Smooth muscle cell (in vitro differentiated cells): Measurements from ENCODE around the gene RING1. TPM values are rescaled to one million over a fixed set of nuclear protein-coding genes. Genes with fewer than 3 reads are reported as not detected.

ENCODE experiments used
- DNase-seq: peaks from one replicate; lab custom pipeline; 2025; ENCODE audit not compliant: unreplicated experiment; lab: John Stamatoyannopoulos, UW
- H2AFZ ChIP-seq: fragments of 200-600 bp; sonication (generic); 2 replicates; pipeline ENCODE4 v1.6.0; 2016; ENCODE audit warnings: antibody characterized with exemption, low read depth, mild to moderate bottlenecking
- H3F3A ChIP-seq: fragments of 200-600 bp; sonication (generic); 2 replicates; pipeline ENCODE4 v1.6.0; 2017; ENCODE audit warnings: antibody characterized with exemption, low read depth
- H3K27ac ChIP-seq: fragments of 200-600 bp; sonication (generic); 2 replicates; pipeline ENCODE4 v1.5.1; 2016; ENCODE audit warnings: low read depth, mild to moderate bottlenecking
- H3K27me3 ChIP-seq: fragments of 200-600 bp; sonication (generic); 2 replicates; pipeline ENCODE4 v1.6.1; 2016; ENCODE audit warnings: low read depth, mild to moderate bottlenecking
- H3K36me3 ChIP-seq: fragments of 200-600 bp; sonication (generic); 2 replicates; pipeline ENCODE4 v1.5.1; 2016; ENCODE audit warnings: low read depth
- H3K4me1 ChIP-seq: fragments of 200-600 bp; sonication (generic); 2 replicates; pipeline ENCODE4 v1.5.1; 2016; ENCODE audit warnings: low read depth
- H3K4me2 ChIP-seq: fragments of 200-600 bp; sonication (generic); 2 replicates; pipeline ENCODE4 v1.6.0; 2016; ENCODE audit warnings: mild to moderate bottlenecking
- H3K4me3 ChIP-seq: fragments of 200-600 bp; sonication (generic); 2 replicates; pipeline ENCODE4 v1.5.1; 2016; ENCODE audit warnings: mild to moderate bottlenecking
- H3K79me2 ChIP-seq: fragments of 200-600 bp; sonication (generic); 2 replicates; pipeline ENCODE4 v1.6.0; 2016; ENCODE audit warnings: low read depth, mild to moderate bottlenecking
- H3K9ac ChIP-seq: fragments of 200-600 bp; sonication (generic); 2 replicates; pipeline ENCODE4 v1.6.0; 2016; ENCODE audit warnings: low read depth
- H3K9me3 ChIP-seq: fragments of 200-600 bp; sonication (generic); replicated peaks from 2 replicates; pipeline ENCODE4 v1.5.1; 2016; ENCODE audit warnings: low read depth
- H4K20me1 ChIP-seq: fragments of 200-600 bp; sonication (generic); 2 replicates; pipeline ENCODE4 v1.6.0; 2016; ENCODE audit warnings: low read depth
- WGBS: methylation state at CpG from one replicate; pipeline ENCODE4 v1.1.7; 2016; ENCODE audit warnings: low lambda C conversion rate; 5-methylcytosine and 5-hydroxymethylcytosine counted together
- polyA plus RNA-seq: library from polyadenylated mRNA; unstranded; fragments of >200 nt; fragmentation: Nextera tagmentation; extraction: Ambion mirVana; gene quantifications from 2 replicates; pipeline ENCODE4 v1.2.1, GENCODE V29; 2016
- total RNA-seq: library from RNA; depleted of rRNA; stranded (reverse); fragments of >200 nt; gene quantifications from 2 replicates; pipeline ENCODE4 v1.2.3, GENCODE V29; 2014
- TF ChIP-seq, protein P1 (sequence below): fragments of 200-600 bp; sonication (generic); IDR thresholded peaks from 2 replicates; pipeline ENCODE4 v1.5.1; 2017; ENCODE audit warnings: borderline replicate concordance, mild to moderate bottlenecking, antibody characterized with exemption; ENCODE audit not compliant: insufficient read depth, poor library complexity, severe bottlenecking

RING1 gene
- total and polyA plus RNA-seq, 2 experiments from 2014 or later, result 31.6 to 32.2 TPM

DNA sequence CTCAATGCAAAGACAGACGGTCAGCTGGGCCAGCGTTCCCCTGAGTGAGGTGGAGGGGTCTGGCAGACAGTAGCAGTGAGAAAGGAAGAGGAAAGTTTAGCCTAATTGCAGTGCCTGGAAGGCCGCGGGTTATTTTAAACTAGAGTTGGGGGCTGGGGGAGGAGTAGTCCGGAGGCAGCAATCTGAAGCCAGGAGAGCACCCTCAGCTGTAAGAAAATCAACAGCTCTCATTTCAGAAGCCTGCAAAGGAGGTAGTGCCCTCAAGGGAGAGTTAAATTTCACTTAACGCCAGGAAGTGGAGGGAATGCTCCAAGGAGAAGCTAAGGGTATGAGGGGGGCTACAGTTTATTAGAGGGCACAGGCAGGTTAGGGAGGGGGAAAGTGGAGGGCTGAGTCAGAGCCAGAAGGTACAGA, 26.9 kb downstream of the RING1 start:
- no peak overlapping the region for H3K4me2 ChIP-seq
- TF ChIP-seq, protein P1, sequence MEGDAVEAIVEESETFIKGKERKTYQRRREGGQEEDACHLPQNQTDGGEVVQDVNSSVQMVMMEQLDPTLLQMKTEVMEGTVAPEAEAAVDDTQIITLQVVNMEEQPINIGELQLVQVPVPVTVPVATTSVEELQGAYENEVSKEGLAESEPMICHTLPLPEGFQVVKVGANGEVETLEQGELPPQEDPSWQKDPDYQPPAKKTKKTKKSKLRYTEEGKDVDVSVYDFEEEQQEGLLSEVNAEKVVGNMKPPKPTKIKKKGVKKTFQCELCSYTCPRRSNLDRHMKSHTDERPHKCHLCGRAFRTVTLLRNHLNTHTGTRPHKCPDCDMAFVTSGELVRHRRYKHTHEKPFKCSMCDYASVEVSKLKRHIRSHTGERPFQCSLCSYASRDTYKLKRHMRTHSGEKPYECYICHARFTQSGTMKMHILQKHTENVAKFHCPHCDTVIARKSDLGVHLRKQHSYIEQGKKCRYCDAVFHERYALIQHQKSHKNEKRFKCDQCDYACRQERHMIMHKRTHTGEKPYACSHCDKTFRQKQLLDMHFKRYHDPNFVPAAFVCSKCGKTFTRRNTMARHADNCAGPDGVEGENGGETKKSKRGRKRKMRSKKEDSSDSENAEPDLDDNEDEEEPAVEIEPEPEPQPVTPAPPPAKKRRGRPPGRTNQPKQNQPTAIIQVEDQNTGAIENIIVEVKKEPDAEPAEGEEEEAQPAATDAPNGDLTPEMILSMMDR, result no peak
- no peak overlapping the region for H3K9ac ChIP-seq
- no peaks in the 10 kb centered on the region for H3K36me3 ChIP-seq
- H3K27ac ChIP-seq, result no peak overlapping the region
- H3F3A ChIP-seq, result no peaks in the 10 kb centered on the region
- H3K27me3 ChIP-seq, result peaks cover 4% of the 10 kb centered on the region
- no peaks in the 10 kb centered on the region for H3K79me2 ChIP-seq
- no peak overlapping the region for H3K4me3 ChIP-seq
- no peak overlapping the region for H2AFZ ChIP-seq
- H3K9me3 ChIP-seq, result no peaks in the 10 kb centered on the region
- 14% methylated on average over 6 of the region's 6 CpGs for WGBS
- H3K4me1 ChIP-seq, result no peaks in the 10 kb centered on the region
- H4K20me1 ChIP-seq, result no peaks in the 10 kb centered on the region
- no peak for DNase-seq

- Histone ChIP-seq H3K4me2 (no peak overlapping the region), H3K27me3 (no peaks in the 10 kb centered on the region), H3F3A (no peaks in the 10 kb centered on the region), H3K9me3 (no peaks in the 10 kb centered on the region), H3K36me3 (no peaks in the 10 kb centered on the region), H4K20me1 (no peaks in the 10 kb centered on the region), H3K79me2 (no peaks in the 10 kb centered on the region), H3K4me1 (no peaks in the 10 kb centered on the region), H3K9ac (no peak overlapping the region), H3K27ac (no peak overlapping the region), H2AFZ (no peak overlapping the region), H3K4me3 (no peak overlapping the region)
- DNase-seq, result no peak
- TF ChIP-seq, protein P1, result no peak
These were observed 28.0 kb downstream of the RING1 start for GRCh38 chr6:33236328-33236727.

- no peaks in the 10 kb centered on the region for H3K9me3 ChIP-seq
- peaks cover 1% of the 10 kb centered on the region for H3K27me3 ChIP-seq
- no peak overlapping the region for H3K27ac ChIP-seq
- H3K79me2 ChIP-seq, result no peaks in the 10 kb centered on the region
- 94% methylated on average over 6 of the region's 6 CpGs for WGBS
- no peaks in the 10 kb centered on the region for H3K36me3 ChIP-seq
- H2AFZ ChIP-seq, result no peak overlapping the region
- no peak overlapping the region for H3K9ac ChIP-seq
- no peaks in the 10 kb centered on the region for H4K20me1 ChIP-seq
- H3K4me3 ChIP-seq, result no peak overlapping the region
- no peak overlapping the region for H3K4me2 ChIP-seq
- TF ChIP-seq, protein P1, result no peak
- no peak for DNase-seq
- H3F3A ChIP-seq, result no peaks in the 10 kb centered on the region
- no peaks in the 10 kb centered on the region for H3K4me1 ChIP-seq
These were observed 28.6 kb downstream of the RING1 start for GRCh38 chr6:33236852-33237251.

GRCh38 chr6:33237741-33238140, 29.4 kb downstream of the RING1 start:
- H3K4me2 ChIP-seq, result no peak overlapping the region
- H3K79me2 ChIP-seq, result no peaks in the 10 kb centered on the region
- WGBS, result 79% methylated on average over 2 of the region's 2 CpGs
- H3K27me3 ChIP-seq, result peaks cover 9% of the 10 kb centered on the region
- no peak overlapping the region for H2AFZ ChIP-seq
- no peak for DNase-seq
- no peaks in the 10 kb centered on the region for H4K20me1 ChIP-seq
- no peaks in the 10 kb centered on the region for H3K36me3 ChIP-seq
- H3F3A ChIP-seq, result no peaks in the 10 kb centered on the region
- H3K27ac ChIP-seq, result no peak overlapping the region
- H3K9me3 ChIP-seq, result no peaks in the 10 kb centered on the region
- TF ChIP-seq, protein P1, result no peak
- no peak overlapping the region for H3K9ac ChIP-seq
- no peaks in the 10 kb centered on the region for H3K4me1 ChIP-seq
- H3K4me3 ChIP-seq, result no peak overlapping the region
